GM18526 (cell line): ENCODE measurements around the gene HBQ1.

Source experiments
- POLR2A ChIP-seq: IDR thresholded peaks from 3 replicates; pipeline ENCODE4 v1.6.1; 2011; ENCODE audit not compliant: insufficient read length; ENCODE audit errors: extremely low read depth

HBQ1 gene

DNA sequence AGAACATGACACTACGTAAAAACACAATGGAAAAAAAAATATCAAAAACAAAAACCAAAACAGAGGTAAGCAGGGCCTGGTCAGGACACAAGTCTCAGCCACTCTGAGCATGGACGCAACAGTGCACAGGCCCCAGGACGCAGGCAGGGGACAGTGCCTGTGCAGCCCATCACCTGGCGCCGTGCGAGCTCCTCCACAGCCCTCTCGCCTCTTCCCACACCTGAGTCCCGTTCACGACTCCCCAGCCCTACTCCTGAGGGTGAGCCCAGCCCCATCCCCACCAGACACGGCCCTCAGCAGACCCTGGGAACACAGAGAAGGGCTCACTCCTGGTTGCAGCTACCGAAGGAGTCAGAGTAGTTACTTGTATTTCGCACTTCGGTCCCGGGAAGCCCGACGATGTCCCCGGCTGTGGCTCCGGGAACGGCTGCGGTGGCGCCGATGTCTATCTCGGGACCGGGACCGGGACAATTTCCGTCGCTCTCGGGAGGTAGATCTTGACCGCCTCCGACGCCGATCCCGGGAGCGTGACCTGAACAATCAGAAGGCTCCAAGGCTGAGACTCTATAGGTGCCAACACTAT, 9.4 kb downstream of the HBQ1 start:
- TF ChIP-seq POLR2A, result no peak

- TF ChIP-seq POLR2A, result no peak
Observed at GRCh38 chr16:191831-192230, 11.6 kb downstream of the HBQ1 start.

DNA sequence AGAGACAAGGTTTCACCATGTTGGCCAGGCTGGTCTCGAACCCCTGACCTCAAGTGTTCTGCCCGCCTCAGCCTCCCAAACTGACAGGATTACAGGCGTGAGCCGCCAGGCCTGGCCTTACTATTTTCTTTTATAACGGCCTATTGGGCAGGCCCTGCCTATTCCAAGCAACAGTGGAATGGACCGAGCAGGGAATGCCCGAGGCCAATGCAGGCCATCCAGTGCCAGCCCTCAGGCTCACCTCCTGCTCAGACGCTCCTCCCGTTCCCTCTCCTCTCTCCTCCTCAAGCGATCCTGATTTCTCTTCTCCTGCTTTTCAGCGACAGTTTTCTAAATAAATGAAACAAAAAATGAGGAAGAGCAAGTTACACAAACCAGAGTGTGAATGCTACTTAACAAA, 12.4 kb downstream of the HBQ1 start:
- TF ChIP-seq POLR2A, result no peak

DNA sequence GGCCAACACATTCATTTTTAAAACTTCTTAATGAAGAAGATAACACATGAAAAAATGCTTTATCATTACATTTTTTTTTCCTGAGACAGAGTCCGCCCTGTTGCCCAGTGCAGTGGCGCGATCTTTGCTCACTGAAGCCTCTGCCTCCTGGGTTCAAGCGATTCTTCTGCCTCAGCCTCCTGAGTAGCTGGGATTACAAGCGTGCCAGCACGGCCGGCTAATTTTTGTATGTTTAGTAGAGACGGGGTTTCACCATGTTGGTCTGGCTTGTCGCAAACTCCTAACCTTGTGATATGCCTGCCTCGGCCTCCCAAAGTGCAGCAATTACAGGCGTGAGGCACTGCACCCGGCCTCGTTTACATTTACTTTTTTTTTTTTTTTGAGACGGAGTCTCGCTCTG, 13.2 kb downstream of the HBQ1 start:
- TF ChIP-seq POLR2A, result no peak

DNA sequence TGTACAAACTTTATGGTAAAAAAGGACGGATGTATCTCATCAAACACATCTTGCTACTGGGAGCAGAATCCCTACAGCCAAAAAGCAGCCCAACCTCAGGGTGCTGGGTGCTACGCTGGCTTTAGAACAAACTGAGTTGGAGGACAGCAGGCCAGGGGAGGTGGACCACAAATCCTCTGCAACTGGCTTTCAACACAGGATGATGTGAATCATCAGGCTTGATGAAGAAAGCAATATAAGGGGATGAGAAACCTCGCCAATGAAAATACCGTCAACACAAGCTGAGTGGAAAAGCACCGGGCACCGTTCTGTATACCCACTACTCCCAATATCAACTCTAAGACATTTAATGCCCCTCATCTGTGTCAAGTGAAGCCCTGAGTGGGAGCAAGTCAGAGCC, 14.3 kb downstream of the HBQ1 start:
- TF ChIP-seq POLR2A, result no peak

GRCh38 chr16:200388-200787, 20.1 kb downstream of the HBQ1 start:
- no peak for TF ChIP-seq POLR2A

DNA sequence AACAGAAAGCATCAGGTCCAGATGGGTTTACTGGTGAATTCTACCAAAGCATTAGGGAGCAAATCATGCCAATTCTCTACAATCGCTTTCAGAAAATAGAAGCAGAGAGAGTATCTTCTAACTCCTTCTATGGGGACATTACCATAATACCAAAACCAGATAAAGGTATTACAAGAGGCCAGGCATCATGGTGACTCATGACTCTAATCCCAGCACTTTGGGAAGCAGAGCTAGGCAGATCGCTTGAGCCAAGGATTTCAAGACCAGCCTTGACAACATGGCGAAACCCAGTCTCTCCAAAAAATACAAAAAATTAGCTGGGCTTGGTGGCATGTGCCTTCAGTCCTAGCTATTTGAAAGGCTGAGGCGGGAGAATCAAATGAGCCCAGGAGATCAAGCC, 23.0 kb downstream of the HBQ1 start:
- no peak for TF ChIP-seq POLR2A

GRCh38 chr16:212999-213398, 32.7 kb downstream of the HBQ1 start:
- no peak for TF ChIP-seq POLR2A

GRCh38 chr16:220021-220420, 39.8 kb downstream of the HBQ1 start:
- TF ChIP-seq POLR2A, result no peak

GRCh38 chr16:228151-228851, 48.0 kb downstream of the HBQ1 start:
- TF ChIP-seq POLR2A, result no peak

DNA sequence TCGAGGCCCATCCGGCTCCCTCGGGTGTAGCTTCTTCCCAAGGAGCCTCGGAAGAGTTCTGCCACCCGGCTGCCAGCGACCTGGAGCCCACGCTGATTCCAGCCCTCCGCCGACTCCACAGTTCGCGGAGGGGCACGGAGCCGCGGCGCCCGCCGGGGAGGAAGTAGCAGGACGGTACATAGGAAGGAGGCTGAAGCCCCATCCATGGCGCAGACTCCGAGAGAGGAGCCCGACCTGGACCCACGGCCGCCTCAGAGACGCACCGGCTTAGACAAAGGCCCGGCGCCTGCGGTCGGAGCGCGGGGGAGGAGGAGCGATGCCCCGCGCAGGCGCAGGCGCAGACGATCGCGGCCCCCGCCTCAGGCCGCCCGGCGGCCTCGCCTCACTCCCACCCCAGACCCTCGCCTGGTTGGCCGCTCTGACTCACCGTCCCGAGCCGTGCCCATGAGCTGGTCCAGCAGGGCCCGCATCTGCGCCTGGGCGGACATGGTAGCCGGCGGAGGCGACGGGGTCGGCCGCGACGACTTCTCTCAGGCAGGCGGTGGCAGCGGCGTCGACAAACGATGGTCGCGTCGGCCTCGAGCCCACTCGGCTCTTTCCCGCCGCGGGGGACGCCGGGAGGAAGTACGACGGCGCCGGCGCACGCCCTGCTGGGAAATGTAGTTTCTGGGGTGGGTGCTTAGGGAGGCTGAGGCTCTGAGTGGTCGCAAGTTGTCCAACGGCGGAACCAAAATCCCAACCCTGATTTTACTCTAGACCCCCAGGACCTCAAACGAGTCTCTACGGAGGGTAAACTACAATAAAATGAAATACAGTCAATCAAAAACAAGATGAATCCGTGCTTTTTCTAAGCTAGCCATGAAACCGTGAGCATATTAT, 48.8 kb downstream of the HBQ1 start, which contains the start of gene LUC7L:
Gene LUC7L (minus strand): TSS at position 598 of the 879 bp plus-strand sequence. CDS start 110 bp downstream, at position 488.
- TF ChIP-seq POLR2A, result peak; percentile 99

- TF ChIP-seq POLR2A, result no peak
Observed at GRCh38 chr16:229731-230281, 49.5 kb downstream of the HBQ1 start.
